ENCODE data around the gene ALPK3. TPM values are rescaled to one million over a fixed set of nuclear protein-coding genes. Genes with fewer than 3 reads are reported as not detected.

The ALPK3 gene
- total RNA-seq, 1 donor from 2014 or later, result 14.0 TPM

GRCh38 chr15:84834229-84834955, 17.2 kb downstream of the ALPK3 start:
- H3K4me1 ChIP-seq, result peaks cover 25% of the 10 kb centered on the region
- TF ChIP-seq CTCF (IDR thresholded peaks at IDR 0.05), result no peak
- DNase-seq, result no peak
- intact Hi-C loops (cut with DNase I), result no loop called here
- no peak overlapping the region for H3K4me3 ChIP-seq
- H3K27ac ChIP-seq, result no peak overlapping the region
- H3K27me3 ChIP-seq (ENCODE audit: low read depth), result no peaks in the 10 kb centered on the region
- H3K9me3 ChIP-seq, result no peaks in the 10 kb centered on the region
- ATAC-seq, result no peak
- H3K36me3 ChIP-seq, result no peaks in the 10 kb centered on the region

- no peaks in the 10 kb centered on the region for H3K36me3 ChIP-seq
- H3K27me3 ChIP-seq (ENCODE audit: low read depth), result no peaks in the 10 kb centered on the region
- H3K4me3 ChIP-seq, result no peak overlapping the region
- no peak overlapping the region for H3K27ac ChIP-seq
- TF ChIP-seq CTCF (IDR thresholded peaks at IDR 0.05), result no peak
- intact Hi-C loops (cut with DNase I), result no loop called here
- no peak for ATAC-seq
- no peak for DNase-seq
- H3K4me1 ChIP-seq, result peaks cover 27% of the 10 kb centered on the region
- H3K9me3 ChIP-seq, result no peaks in the 10 kb centered on the region
Measured at GRCh38 chr15:84834969-84835368, 17.8 kb downstream of the ALPK3 start.

GRCh38 chr15:84835661-84836337, 18.6 kb downstream of the ALPK3 start:
- no peak overlapping the region for H3K4me3 ChIP-seq
- DNase-seq (no peak), ATAC-seq (peak; percentile 24 to 33)
- H3K36me3 ChIP-seq, result no peaks in the 10 kb centered on the region
- peaks cover 35% of the 10 kb centered on the region for H3K4me1 ChIP-seq
- no peaks in the 10 kb centered on the region for H3K9me3 ChIP-seq
- TF ChIP-seq CTCF (IDR thresholded peaks at IDR 0.05), result no peak
- H3K27ac ChIP-seq, result no peak overlapping the region
- no peaks in the 10 kb centered on the region for H3K27me3 ChIP-seq (ENCODE audit: low read depth)
- intact Hi-C loops (cut with DNase I), result no loop called here

- intact Hi-C loops (cut with DNase I), result no loop called here
- no peak for DNase-seq
- no peak for TF ChIP-seq CTCF (IDR thresholded peaks at IDR 0.05)
- Histone ChIP-seq H3K4me3 (no peak overlapping the region), H3K27me3 (ENCODE audit: low read depth) (no peaks in the 10 kb centered on the region), H3K9me3 (no peaks in the 10 kb centered on the region), H3K36me3 (no peaks in the 10 kb centered on the region), H3K27ac (no peak overlapping the region), H3K4me1 (peaks cover 35% of the 10 kb centered on the region)
- ATAC-seq, result peak; percentile 35 to 36
Measured at GRCh38 chr15:84836844-84837243, 19.7 kb downstream of the ALPK3 start.

GRCh38 chr15:84839714-84840113, 22.6 kb downstream of the ALPK3 start:
- Histone ChIP-seq H3K4me1 (peaks cover 21% of the 10 kb centered on the region), H3K36me3 (no peaks in the 10 kb centered on the region), H3K9me3 (no peaks in the 10 kb centered on the region), H3K27ac (peak overlapping the region; percentile 85), H3K27me3 (ENCODE audit: low read depth) (no peaks in the 10 kb centered on the region), H3K4me3 (no peak overlapping the region)
- intact Hi-C loops (cut with DNase I), result no loop called here
- no peak for TF ChIP-seq CTCF (IDR thresholded peaks at IDR 0.05)
- DNase-seq (no peak), ATAC-seq (no peak)

All from lower lobe of right lung (tissue), 2 donors.